Gastrocnemius medialis (tissue), 4 donors: ENCODE measurements around the gene NOC4L. TPM values are rescaled to one million over a fixed set of nuclear protein-coding genes. Genes with fewer than 3 reads are reported as not detected.

Experiments used
- ATAC-seq, 2 donors: fragments of 150-250 bp; one replicate each; pipeline ENCODE4 v1.9.1; 2016
- DNase-seq, 2 donors: peaks; one replicate each; pipeline ENCODE4 v3.0.0-alpha.2; 2019
- H3K27ac ChIP-seq, 4 donors: fragments of 200-600 bp; sonication (generic); 1 replicate in 1 of 4; 2 replicates in 3 of 4; pipeline ENCODE4 v1.5.1; 2016 to 2018; ENCODE audit warnings: mild to moderate bottlenecking in 2 of 4, moderate library complexity in 1 of 4
- H3K27me3 ChIP-seq, 3 donors: fragments of 200-600 bp; sonication (generic) in 2 of 3; 1 replicate in 1 of 3; 2 replicates in 2 of 3; pipeline versions ENCODE4 v1.5.1 to v1.6.0; 2016 to 2019; ENCODE audit warnings: mild to moderate bottlenecking in 1 of 3, moderate library complexity in 1 of 3
- H3K36me3 ChIP-seq, 2 donors: fragments of 200-600 bp; sonication (generic) in 1 of 2; one replicate each; pipeline ENCODE4 v1.5.1; 2017 to 2018
- H3K4me1 ChIP-seq, 2 donors: fragments of 200-600 bp; sonication (generic) in 1 of 2; one replicate each; pipeline ENCODE4 v1.5.1; 2016 to 2017; ENCODE audit warnings: mild to moderate bottlenecking in 2 of 2
- H3K4me3 ChIP-seq, 4 donors: fragments of 200-600 bp; sonication (generic) in 3 of 4; 1 replicate in 1 of 4; 2 replicates in 3 of 4; pipeline ENCODE4 v1.5.1; 2016 to 2019; ENCODE audit warnings: mild to moderate bottlenecking in 2 of 4
- H3K9me3 ChIP-seq, 3 donors: fragments of 200-600 bp; sonication (generic) in 2 of 3; 1 replicate in 1 of 3; 2 replicates in 2 of 3; pipeline ENCODE4 v1.5.1; 2016 to 2019
- POLR2A ChIP-seq, 2 donors: fragments of 450-650 bp; IDR thresholded peaks; one replicate each; pipeline ENCODE4 v1.6.1; 2017; ENCODE audit warnings: antibody characterized with exemption in 2 of 2, mild to moderate bottlenecking in 2 of 2, moderate library complexity in 2 of 2
- in situ Hi-C, 4 donors: fragments of 200-750 bp; cut with MboI; loops; one replicate each; pipeline versions ENCODE4 v1.15.0 to v1.8.0; 2017; ENCODE audit warnings: low sequenced_read_pairs in 4 of 4
- intact Hi-C: fragments of 100-400 bp; cut with DNase I; formaldehyde crosslinking; loops from one replicate; pipeline ENCODE4 v1.15.1; 2023; ENCODE audit warnings: low total_unique reads
- total RNA-seq, 4 donors: library from RNA; depleted of rRNA; stranded (reverse); fragments of >200 nt; gene quantifications; one replicate each; pipeline versions ENCODE4 v1.1.0 to v1.2.3, GENCODE V29; 2016
- TF ChIP-seq, protein P1 (sequence below), 5 experiments: fragments of 450-650 bp in 3 of 5; fragments of 200-600 bp in 2 of 5; sonication (generic) in 2 of 5; IDR thresholded peaks in 4 of 5; conservative IDR thresholded peaks in 1 of 5; 1 replicate in 4 of 5; 2 replicates in 1 of 5; pipeline ENCODE4 v1.5.1; 2016 to 2019; ENCODE audit warnings: antibody characterized with exemption in 5 of 5, mild to moderate bottlenecking in 3 of 5, moderate library complexity in 3 of 5

The NOC4L gene
- total RNA-seq, 4 donors from 2014 or later = 11.1 to 24.0 (median 21.2) TPM

DNA sequence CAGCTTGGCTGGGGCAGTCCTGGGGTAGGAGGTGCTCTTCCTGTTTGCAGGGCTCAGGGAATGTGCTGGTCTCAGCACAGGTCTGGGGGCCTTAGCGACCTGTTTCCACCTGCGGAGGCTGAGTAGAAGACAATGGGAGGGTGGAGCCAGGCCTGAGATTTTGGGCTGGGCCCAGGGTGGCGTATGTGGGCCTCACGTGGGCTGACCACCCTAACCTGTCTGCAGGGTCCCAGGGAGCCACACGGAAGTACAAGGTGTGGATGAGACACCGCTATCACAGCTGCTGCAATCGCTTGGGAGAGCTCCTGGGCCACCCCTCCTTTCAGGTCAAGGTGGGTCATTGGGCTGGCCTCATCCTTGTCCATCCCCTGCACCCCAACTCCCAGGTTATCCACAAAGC, 1.1 kb downstream of the NOC4L start:
- Histone ChIP-seq H3K9me3 (no peaks in the 10 kb centered on the region), H3K4me1 (peaks cover 17 to 22% of the 10 kb centered on the region in 2 donors), H3K27me3 (no peaks in the 10 kb centered on the region), H3K4me3 (peak overlapping the region; percentile 95 to 97 (median 96)), H3K27ac (peak overlapping the region in 1 of 4 donors; percentile 83), H3K36me3 (peaks cover 0 to 39% of the 10 kb centered on the region in 2 donors)
- DNase-seq = no peak
- in situ Hi-C loops (no loop called here), intact Hi-C loops (loop anchor here (2.0 to 10.0 kb wide), 3 partner anchors 61 to 1271 kb away; partner anchors contain the start of genes PUS1 and RAN)
- ATAC-seq = no peak
- TF ChIP-seq, protein P1, sequence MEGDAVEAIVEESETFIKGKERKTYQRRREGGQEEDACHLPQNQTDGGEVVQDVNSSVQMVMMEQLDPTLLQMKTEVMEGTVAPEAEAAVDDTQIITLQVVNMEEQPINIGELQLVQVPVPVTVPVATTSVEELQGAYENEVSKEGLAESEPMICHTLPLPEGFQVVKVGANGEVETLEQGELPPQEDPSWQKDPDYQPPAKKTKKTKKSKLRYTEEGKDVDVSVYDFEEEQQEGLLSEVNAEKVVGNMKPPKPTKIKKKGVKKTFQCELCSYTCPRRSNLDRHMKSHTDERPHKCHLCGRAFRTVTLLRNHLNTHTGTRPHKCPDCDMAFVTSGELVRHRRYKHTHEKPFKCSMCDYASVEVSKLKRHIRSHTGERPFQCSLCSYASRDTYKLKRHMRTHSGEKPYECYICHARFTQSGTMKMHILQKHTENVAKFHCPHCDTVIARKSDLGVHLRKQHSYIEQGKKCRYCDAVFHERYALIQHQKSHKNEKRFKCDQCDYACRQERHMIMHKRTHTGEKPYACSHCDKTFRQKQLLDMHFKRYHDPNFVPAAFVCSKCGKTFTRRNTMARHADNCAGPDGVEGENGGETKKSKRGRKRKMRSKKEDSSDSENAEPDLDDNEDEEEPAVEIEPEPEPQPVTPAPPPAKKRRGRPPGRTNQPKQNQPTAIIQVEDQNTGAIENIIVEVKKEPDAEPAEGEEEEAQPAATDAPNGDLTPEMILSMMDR (IDR thresholded peaks at IDR 0.05 in 4 of 5, conservative IDR thresholded peaks at IDR 0.05 in 1 of 5) = no peak
- TF ChIP-seq POLR2A (IDR thresholded peaks at IDR 0.05) = no peak

DNA sequence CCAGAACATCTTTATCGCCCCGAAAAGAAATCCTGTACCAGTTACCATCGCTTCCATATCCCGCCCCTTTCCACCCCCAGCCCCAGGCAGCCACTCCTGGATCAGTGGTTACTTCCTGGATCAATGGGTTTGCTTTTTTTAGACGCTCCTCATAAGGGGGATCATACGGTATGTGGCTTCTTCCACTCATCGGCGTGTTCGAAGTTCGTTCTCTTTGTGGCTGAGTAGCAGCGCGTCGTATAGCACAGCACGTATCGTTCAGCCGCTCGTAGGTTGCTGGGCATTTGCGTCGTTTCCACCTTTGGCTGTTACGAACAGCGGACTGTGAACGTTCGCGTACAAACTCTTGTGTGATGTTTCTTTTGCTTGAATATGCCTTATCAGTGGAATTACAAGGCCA, 1.8 kb downstream of the NOC4L start:
- in situ Hi-C loops (no loop called here), intact Hi-C loops (loop anchor here (10.0 kb wide), 2 partner anchors 221 to 1271 kb away; partner anchors contain the start of genes PUS1 and RAN)
- TF ChIP-seq POLR2A (IDR thresholded peaks at IDR 0.05) = no peak
- TF ChIP-seq, protein P1 (IDR thresholded peaks at IDR 0.05 in 4 of 5, conservative IDR thresholded peaks at IDR 0.05 in 1 of 5) = no peak
- Histone ChIP-seq H3K9me3 (no peaks in the 10 kb centered on the region), H3K4me3 (no peak overlapping the region), H3K36me3 (peaks cover 0 to 35% of the 10 kb centered on the region in 2 donors), H3K27me3 (no peaks in the 10 kb centered on the region), H3K27ac (no peak overlapping the region), H3K4me1 (peaks cover 17 to 22% of the 10 kb centered on the region in 2 donors)
- no peak for ATAC-seq
- no peak for DNase-seq

DNA sequence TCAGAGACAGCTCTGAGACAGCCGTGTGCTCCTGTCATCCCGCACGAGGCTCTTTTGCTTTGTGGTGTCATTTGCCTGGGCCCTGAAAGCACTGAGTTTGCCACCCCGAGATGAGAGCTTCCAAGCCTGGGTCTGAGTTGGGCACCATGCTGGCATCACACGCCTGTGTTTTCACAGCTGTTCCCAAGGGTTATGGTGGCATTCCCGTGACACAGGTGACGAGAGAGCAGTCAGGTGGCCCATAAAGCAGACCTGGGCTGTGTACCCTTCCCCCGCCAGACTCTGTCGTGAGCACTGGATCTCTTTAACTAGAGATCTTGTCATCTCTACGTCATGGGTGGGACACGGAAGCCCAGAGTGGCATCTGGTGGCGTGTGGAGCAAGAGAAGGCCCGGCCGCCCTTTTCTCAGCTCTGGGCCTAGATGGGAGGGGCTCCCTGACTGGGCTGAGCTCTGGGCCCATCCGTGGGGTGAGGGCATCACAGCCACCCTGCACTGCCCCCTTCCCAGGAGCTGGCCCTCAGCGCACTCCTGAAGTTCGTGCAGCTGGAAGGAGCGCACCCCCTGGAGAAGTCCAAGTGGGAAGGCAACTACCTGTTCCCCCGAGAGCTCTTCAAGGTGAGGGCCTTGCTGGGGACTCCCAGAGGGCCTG, 2.6 kb downstream of the NOC4L start:
- DNase-seq = no peak
- Histone ChIP-seq H3K4me1 (peaks cover 17 to 22% of the 10 kb centered on the region in 2 donors), H3K27ac (no peak overlapping the region), H3K36me3 (peaks cover 0 to 35% of the 10 kb centered on the region in 2 donors), H3K27me3 (no peaks in the 10 kb centered on the region), H3K4me3 (no peak overlapping the region), H3K9me3 (no peaks in the 10 kb centered on the region)
- intact Hi-C loops = loop anchor here (10.0 kb wide), 2 partner anchors 222 to 1272 kb away; partner anchors contain the start of genes PUS1 and RAN
- TF ChIP-seq POLR2A (IDR thresholded peaks at IDR 0.05) = no peak
- TF ChIP-seq, protein P1 (IDR thresholded peaks at IDR 0.05 in 4 of 5, conservative IDR thresholded peaks at IDR 0.05 in 1 of 5) = no peak
- ATAC-seq = no peak
- in situ Hi-C loops = no loop called here

DNA sequence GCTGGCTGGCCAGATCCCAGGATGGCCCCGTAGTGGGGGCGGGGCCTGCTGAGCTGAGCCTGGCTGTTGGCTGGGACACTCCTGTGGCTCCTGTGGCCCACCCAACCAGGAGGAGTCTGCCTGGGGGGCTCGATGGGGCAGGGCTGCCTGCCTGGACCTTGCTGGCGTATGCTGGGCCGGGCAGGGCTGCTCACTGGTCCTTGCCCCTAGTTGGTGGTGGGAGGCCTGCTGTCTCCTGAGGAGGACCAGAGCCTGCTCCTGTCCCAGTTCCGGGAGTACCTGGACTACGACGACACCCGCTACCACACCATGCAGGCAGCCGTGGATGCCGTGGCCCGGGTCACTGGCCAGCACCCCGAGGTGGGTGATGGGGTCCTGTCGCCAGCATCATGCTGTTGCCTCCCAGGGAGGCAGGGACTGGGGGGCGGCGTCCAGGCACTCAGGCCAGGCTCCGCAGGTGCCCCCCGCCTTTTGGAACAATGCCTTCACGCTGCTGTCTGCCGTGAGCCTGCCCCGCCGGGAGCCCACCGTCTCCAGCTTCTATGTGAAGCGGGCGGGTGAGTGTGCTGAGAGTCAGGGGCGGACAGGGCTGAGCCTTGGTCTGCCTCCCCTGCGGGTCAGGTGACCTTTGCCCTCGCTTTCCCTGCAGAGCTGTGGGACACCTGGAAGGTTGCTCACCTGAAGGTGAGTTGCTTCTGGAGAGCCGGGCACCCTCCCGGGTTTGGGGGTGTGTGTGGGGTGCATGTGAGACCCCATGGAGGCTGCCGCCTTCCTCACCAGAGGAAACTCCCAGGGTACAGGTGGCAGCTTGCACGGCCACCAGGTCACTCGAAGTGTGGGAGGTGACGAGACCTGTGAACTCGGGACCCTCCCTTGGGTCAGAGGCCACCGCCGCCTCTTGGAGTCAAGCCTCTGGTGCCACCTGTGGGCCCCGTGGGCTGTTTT, 3.4 kb downstream of the NOC4L start:
- Histone ChIP-seq H3K4me1 (peaks cover 14 to 19% of the 10 kb centered on the region in 2 donors), H3K9me3 (no peaks in the 10 kb centered on the region), H3K36me3 (peaks cover 0 to 35% of the 10 kb centered on the region in 2 donors), H3K4me3 (no peak overlapping the region), H3K27ac (no peak overlapping the region), H3K27me3 (no peaks in the 10 kb centered on the region)
- in situ Hi-C loops = no loop called here
- DNase-seq (peak in 1 of 2 donors; percentile 11), ATAC-seq (no peak)
- intact Hi-C loops = loop anchor here (10.0 kb wide), 2 partner anchors 223 to 1273 kb away; partner anchors contain the start of genes PUS1 and RAN
- TF ChIP-seq, protein P1 (IDR thresholded peaks at IDR 0.05 in 4 of 5, conservative IDR thresholded peaks at IDR 0.05 in 1 of 5) = no peak
- no peak for TF ChIP-seq POLR2A (IDR thresholded peaks at IDR 0.05)
